Activated CD8-positive, alpha-beta memory T cell treated with anti-CD3 and anti-CD28 coated beads, Interleukin-2, amount 50 U/mL, for 24 hours (primary cell): ENCODE data around the gene GDPD4.

Experiments
- DNase-seq: peaks from one replicate; pipeline ENCODE4 v3.0.0-alpha.2; 2020; ENCODE audit errors: extremely low read depth

The GDPD4 gene

GRCh38 chr11:77175869-77176539 lies 125.5 kb downstream of the GDPD4 start:
- DNase-seq: no peak

DNA sequence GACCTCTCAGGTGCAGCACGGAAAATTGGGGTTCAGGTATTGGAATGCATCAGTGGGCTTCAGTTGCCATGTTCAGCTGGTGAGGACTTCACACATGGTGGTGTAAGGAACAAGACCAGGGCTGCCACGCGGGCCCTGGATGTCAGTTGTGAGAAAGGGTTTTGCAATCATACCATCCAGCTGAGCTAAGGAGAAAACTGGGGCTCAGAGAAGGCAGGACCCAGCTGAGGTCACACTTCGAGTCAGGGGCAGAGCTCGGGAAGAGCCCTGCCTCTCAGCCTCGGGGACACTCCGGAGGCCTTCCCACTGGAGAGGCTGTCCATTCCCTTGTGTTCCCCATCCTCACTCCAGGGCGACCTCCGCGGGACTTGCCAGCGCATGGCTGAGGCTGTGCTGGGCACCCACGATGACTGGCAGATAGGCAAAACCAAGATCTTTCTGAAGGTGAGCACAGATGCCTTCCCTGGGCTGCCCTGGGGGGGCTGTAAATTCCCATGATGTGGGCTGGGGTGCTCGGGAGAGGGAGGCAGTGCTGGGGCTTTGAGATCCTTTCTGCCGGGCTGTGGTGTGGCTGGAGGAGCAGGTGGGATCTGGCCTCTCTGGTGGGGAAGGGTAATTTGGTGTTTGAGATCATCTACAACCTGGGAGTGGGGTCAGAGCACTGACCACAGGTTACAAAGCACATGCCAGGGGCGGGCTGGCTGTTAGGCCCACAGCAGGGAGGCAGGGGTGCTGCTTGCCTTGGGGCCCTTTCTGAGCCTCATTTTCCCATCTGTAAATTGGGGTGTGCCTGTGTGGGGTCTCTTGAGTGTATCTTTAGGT lies 126.3 kb downstream of the GDPD4 start:
- DNase-seq: no peak

GRCh38 chr11:77174559-77174958 lies 126.9 kb downstream of the GDPD4 start:
- DNase-seq: no peak

- DNase-seq: no peak
Observed at GRCh38 chr11:77173494-77173893, 128.0 kb downstream of the GDPD4 start.

DNA sequence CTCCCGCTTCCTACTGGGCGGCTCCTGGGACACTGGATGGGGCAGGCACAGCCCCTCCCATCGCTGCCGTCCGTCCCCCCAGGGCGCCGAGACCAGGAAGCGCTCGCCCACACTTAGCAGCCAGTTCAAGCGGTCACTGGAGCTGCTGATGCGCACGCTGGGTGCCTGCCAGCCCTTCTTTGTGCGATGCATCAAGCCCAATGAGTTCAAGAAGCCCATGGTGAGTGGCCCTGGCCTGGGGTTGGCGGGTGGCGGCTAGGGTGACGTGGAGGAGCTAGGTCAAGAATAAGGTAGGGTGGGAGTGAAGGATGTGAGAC lies 128.9 kb downstream of the GDPD4 start:
- DNase-seq: no peak

GRCh38 chr11:77171885-77172665 lies 129.4 kb downstream of the GDPD4 start:
- no peak for DNase-seq

GRCh38 chr11:77171254-77171653 lies 130.2 kb downstream of the GDPD4 start:
- DNase-seq: no peak

- no peak for DNase-seq
Observed at GRCh38 chr11:77170107-77170506, 131.4 kb downstream of the GDPD4 start.

DNA sequence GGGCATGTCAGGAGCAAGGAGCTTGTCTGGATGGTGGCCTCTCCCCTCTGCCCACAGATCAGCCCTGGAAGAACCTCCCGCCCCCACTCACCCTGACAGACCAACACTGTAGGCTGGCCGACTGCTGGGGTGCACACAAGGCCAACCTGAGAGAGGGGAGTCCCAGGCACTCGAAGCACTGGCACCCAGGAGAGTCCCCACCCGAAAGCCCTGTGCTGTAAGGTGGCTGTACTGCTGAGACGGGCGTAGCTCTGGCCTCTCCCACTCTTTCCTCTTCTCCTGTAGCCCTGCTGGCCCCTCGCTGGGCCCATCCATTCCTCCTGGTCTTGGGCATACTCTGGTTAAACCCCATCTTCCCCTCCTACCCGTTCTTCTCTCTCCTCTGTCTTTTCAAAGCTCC lies 133.7 kb downstream of the GDPD4 start:
- no peak for DNase-seq

DNA sequence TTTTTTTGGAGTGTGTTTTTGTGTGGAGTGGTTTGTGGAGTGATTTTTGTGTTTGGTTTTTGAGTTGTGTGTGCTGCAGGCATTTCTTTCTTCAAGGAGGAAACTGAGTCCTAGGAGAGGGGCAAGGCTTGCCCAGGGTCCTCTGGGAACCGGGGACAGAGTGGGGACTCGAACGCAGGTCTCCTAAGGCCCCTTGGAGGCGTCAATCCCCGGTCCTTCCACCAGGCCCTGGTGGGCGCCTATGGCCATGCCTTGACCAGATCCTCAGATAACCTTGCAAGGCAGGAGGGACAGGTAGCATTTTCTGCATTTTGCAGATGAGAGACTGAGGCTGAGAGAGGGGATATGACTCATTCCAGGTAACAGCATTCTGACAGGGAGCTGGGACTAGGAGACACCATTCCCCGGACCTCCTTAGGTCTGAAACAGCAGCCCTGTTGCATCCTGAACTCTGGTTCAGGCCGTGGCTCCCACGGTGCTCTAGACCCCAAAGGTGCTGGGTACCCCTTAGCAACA lies 134.3 kb downstream of the GDPD4 start:
- no peak for DNase-seq
